Dermis microvascular lymphatic vessel endothelial cell (primary cell): Measurements from ENCODE around the gene ZDHHC22. TPM values are rescaled to one million over a fixed set of nuclear protein-coding genes. Genes with fewer than 3 reads are reported as not detected.

Source experiments
- DNase-seq, 2 donors: peaks; one replicate each; pipeline versions ENCODE4 v3.0.0 to v3.0.0-alpha.2; 2010; ENCODE audit warnings: low read depth in 2 of 2
- total RNA-seq: library from RNA; depleted of rRNA; stranded (reverse); fragments of >200 nt; gene quantifications from 2 replicates; pipeline ENCODE4 v1.2.1, GENCODE V29; 2014

ZDHHC22 gene
- total RNA-seq, 1 donor from 2014 or later, result not detected

DNA sequence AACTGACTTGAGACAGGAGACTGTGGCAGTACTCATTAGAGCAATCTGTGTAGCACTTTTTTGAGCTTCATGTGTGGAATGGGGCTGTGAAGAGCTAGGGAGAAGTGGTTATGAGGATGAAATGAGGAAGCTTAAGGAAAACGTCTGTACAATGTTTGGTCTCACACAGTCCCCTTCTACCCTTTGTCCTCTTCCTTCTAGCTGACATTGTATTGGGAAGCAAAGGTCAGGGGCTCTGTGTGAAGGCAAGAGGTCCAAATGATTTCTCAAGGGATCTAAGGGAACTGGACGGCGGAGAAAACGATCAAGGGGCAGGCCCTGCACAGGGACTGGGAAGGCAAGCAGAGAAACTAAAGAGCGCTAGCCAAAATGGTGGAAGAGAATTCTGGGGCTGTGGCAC lies 56.6 kb downstream of the ZDHHC22 start:
- no peak for DNase-seq

DNA sequence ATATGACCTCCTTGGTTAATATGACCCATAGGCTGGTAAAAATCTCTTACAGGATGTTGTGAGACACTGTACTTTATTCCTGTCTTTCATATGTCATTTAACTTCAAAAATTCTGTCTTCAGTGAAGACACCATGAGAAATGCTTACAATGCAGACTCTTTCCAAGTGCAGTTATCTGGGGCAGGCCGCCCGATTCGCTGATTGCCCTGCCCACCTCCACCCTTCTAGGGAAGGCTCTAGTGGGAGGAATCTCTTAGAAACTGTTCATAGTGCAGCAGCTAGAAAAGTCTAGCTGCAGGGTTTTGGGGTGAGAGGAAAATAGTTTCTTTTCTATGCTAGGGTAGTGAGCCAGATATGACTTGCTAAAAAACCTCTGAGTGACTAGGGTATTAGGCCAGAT lies 58.5 kb downstream of the ZDHHC22 start:
- no peak for DNase-seq

DNA sequence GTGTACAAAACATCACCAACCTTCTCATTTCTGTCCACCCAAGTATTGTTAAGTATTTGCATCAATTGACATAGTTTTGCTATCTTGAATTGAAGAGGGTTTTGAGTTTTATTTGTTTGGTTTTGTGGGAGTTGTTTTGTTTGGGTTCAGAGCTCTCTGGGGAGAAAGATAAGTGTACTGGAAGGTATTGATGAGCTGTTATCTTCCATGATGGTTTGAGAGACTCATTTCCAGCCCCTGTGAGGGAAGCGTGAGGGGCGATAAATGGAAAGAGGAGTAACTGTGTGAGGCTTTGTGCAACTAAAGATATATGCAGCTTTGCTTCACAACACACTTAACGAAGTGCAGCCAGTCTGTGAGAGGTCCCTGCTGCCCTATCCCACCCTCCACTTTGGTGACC lies 59.2 kb downstream of the ZDHHC22 start:
- DNase-seq, result no peak

Other genes starting within 250 kb of the ZDHHC22 start
- gene IRF2BPL, start 113.1 kb downstream of the ZDHHC22 start, total RNA-seq, result 7.6 and 8.2 TPM in 2 replicates
- 7.2 and 11.0 TPM in 2 replicates for gene CIPC, start 43.5 kb downstream of the ZDHHC22 start, total RNA-seq
- gene TMEM63C, start 40.0 kb upstream of the ZDHHC22 start, total RNA-seq, result 0.13 and 0.77 TPM in 2 replicates
- gene NGB, start 129.4 kb upstream of the ZDHHC22 start, total RNA-seq, result not detected in 2 replicates
- gene POMT2, start 179.1 kb upstream of the ZDHHC22 start, total RNA-seq, result 7.8 and 9.0 TPM in 2 replicates
- gene GSTZ1, start 179.2 kb upstream of the ZDHHC22 start, total RNA-seq, result 24.5 and 32.4 TPM in 2 replicates
- gene TMED8, start 235.3 kb upstream of the ZDHHC22 start, total RNA-seq, result 8.3 and 8.7 TPM in 2 replicates
- gene SAMD15, start 235.6 kb upstream of the ZDHHC22 start, total RNA-seq, result 0.38 and 1.0 TPM in 2 replicates